ENCODE measurements around the gene RNASE1.

- TF ChIP-seq CTCF (IDR thresholded peaks at IDR 0.05) (no peak), POLR2A (IDR thresholded peaks at IDR 0.05) (no peak)
Observed at GRCh38 chr14:20818861-20819260, 16.2 kb upstream of the RNASE1 start.
